Panc1 (cell line): ENCODE measurements around the gene MRPL24. TPM values are rescaled to one million over a fixed set of nuclear protein-coding genes. Genes with fewer than 3 reads are reported as not detected.

Experiments
- ATAC-seq: fragments of 200-7000 bp; cut with Tn5 transposase; 2 replicates; pipeline ENCODE4 v1.9.1; 2020; ENCODE audit warnings: mild to moderate bottlenecking, moderate library complexity
- BruUV-seq: library from RNA; stranded (reverse); fragments of 400-500 nt; replicated peaks from 2 replicates; lab custom pipeline; 2021; lab: Mats Ljungman, UMichigan
- CTCF ChIA-PET: fragments of 300-600 bp; sonication (Branson Sonifier 250); formaldehyde crosslinking; loops from one replicate; lab custom pipeline; 2022; ENCODE audit warnings: antibody characterized with exemption; lab: Charles Lee
- POLR2A ChIA-PET: fragments of 300-600 bp; sonication (Branson Sonifier 250); formaldehyde crosslinking; loops from one replicate; lab custom pipeline; 2022; ENCODE audit warnings: antibody characterized with exemption; lab: Charles Lee
- DNase-seq: peaks from one replicate; pipeline ENCODE4 v3.0.0-alpha.2; 2010; ENCODE audit warnings: low read depth, low spot score
- H3K27ac ChIP-seq: 2 replicates; pipeline ENCODE4 v1.5.1; 2011; ENCODE audit warnings: mild to moderate bottlenecking, low read length, inconsistent platforms
- H3K27me3 ChIP-seq: fragments of 200-500 bp; sonication (Bioruptor generic); 2 replicates; pipeline ENCODE4 v1.6.0; 2014; ENCODE audit warnings: low read length, inconsistent platforms; ENCODE audit not compliant: control insufficient read depth, insufficient read depth
- H3K36me3 ChIP-seq: fragments of 200-500 bp; sonication (Bioruptor generic); 2 replicates; pipeline ENCODE4 v1.5.1; 2014; ENCODE audit warnings: inconsistent platforms, mild to moderate bottlenecking, low read length, moderate library complexity; ENCODE audit not compliant: control insufficient read depth, insufficient read depth
- H3K4me1 ChIP-seq: 2 replicates; pipeline ENCODE4 v1.5.1; 2011; ENCODE audit warnings: inconsistent platforms, mild to moderate bottlenecking, low read length, moderate library complexity; ENCODE audit not compliant: control insufficient read depth, insufficient read depth
- H3K4me3 ChIP-seq, 2 experiments: 2 replicates each; pipeline ENCODE4 v1.5.1; 2011 to 2012; ENCODE audit warnings: low read depth in 2 of 2, low read length in 2 of 2, mild to moderate bottlenecking in 2 of 2, inconsistent platforms in 1 of 2, moderate library complexity in 1 of 2
- H3K9me3 ChIP-seq: fragments of 200-500 bp; sonication (Bioruptor generic); 2 replicates; pipeline ENCODE4 v1.5.1; 2014; ENCODE audit warnings: low read depth, mild to moderate bottlenecking, inconsistent platforms, low read length, moderate library complexity; ENCODE audit not compliant: control insufficient read depth, insufficient read depth
- CTCF ChIP-seq: fragments of 450-650 bp; IDR thresholded peaks from 2 replicates; pipeline ENCODE4 v1.5.1; 2017; ENCODE audit warnings: mild to moderate bottlenecking
- POLR2AphosphoS5 ChIP-seq: IDR thresholded peaks from 2 replicates; pipeline ENCODE4 v1.6.1; 2012; ENCODE audit warnings: mild to moderate bottlenecking, low read depth, low read length, moderate library complexity
- REST ChIP-seq, 2 experiments: IDR thresholded peaks; 2 replicates each; pipeline ENCODE4 v1.6.1; 2011 to 2012; ENCODE audit warnings: low read depth in 2 of 2, control low read depth in 1 of 2, low read length in 1 of 2, mild to moderate bottlenecking in 1 of 2, moderate library complexity in 1 of 2; ENCODE audit not compliant: insufficient read depth in 1 of 2
- SIN3A ChIP-seq: IDR thresholded peaks from 2 replicates; pipeline ENCODE4 v1.6.1; 2012; ENCODE audit warnings: low read depth, mild to moderate bottlenecking, low read length, moderate library complexity, borderline replicate concordance; ENCODE audit not compliant: insufficient read depth
- TCF7L2 ChIP-seq: IDR thresholded peaks from 2 replicates; pipeline ENCODE4 v1.6.1; 2011; ENCODE audit warnings: mild to moderate bottlenecking, low read depth, low read length, inconsistent platforms
- in situ Hi-C: cut with HindIII; loops from 2 replicates; pipeline ENCODE4 v1.10.0; 2016; ENCODE audit warnings: low sequenced_read_pairs, low pct_unique_long_range_greater_than_20kb
- intact Hi-C: fragments of 100-400 bp; cut with micrococcal nuclease; formaldehyde crosslinking; loops from one replicate; pipeline ENCODE4 v1.10.0; 2022; ENCODE audit not compliant: unreplicated experiment
- total RNA-seq: library from RNA; stranded (reverse); gene quantifications from one replicate; pipeline ENCODE4 v1.2.1, GENCODE V29; 2021; ENCODE audit not compliant: unreplicated experiment

Gene MRPL24
- total RNA-seq, 1 experiment from 2014 or later: 80.4 TPM

GRCh38 chr1:156746406-156746727, 5.5 kb upstream of the MRPL24 start:
- intact Hi-C loops: no loop called here

GRCh38 chr1:156745881-156746280, 5.0 kb upstream of the MRPL24 start:
- no peak for TF ChIP-seq TCF7L2
- intact Hi-C loops (no loop called here), in situ Hi-C loops (no loop called here)
- ATAC-seq (no peak), DNase-seq (no peak)
- BruUV-seq: no TSS peak
- CTCF ChIA-PET: no interaction called here
- Histone ChIP-seq H3K4me3 (peak overlapping the region in 1 of 2 experiments; percentile 61; a peak in 1 of 4 replicates), H3K36me3 (peaks cover 27% of the 10 kb centered on the region), H3K27me3 (no peaks in the 10 kb centered on the region), H3K9me3 (no peaks in the 10 kb centered on the region), H3K27ac (peak overlapping the region; percentile 98), H3K4me1 (peaks cover 61% of the 10 kb centered on the region)
- POLR2A ChIA-PET: no interaction called here

More at GRCh38 chr1:156746406-156746727, 5.5 kb upstream of the MRPL24 start:
- Histone ChIP-seq H3K9me3 (no peaks in the 10 kb centered on the region), H3K27me3 (no peaks in the 10 kb centered on the region), H3K4me1 (peaks cover 59% of the 10 kb centered on the region), H3K4me3 (peak overlapping the region in 1 of 2 experiments; percentile 61; a peak in 2 of 4 replicates), H3K27ac (peak overlapping the region; percentile 98), H3K36me3 (peaks cover 27% of the 10 kb centered on the region)
- ATAC-seq (no peak), DNase-seq (no peak)
- ChIA-PET CTCF (no interaction called here), POLR2A (no interaction called here)
- BruUV-seq: no TSS peak
- no peak for TF ChIP-seq CTCF
- TF ChIP-seq REST (IDR thresholded peaks at IDR 0.05; ENCODE audit: insufficient read depth in 1 of 2, low read depth in 2 of 2, low read length in 1 of 2): no peak
- TF ChIP-seq SIN3A: no peak
- no peak for TF ChIP-seq TCF7L2
- no peak for TF ChIP-seq POLR2AphosphoS5
- in situ Hi-C loops: no loop called here

GRCh38 chr1:156744786-156745419, 4.0 kb upstream of the MRPL24 start:
- H3K27me3 ChIP-seq: no peaks in the 10 kb centered on the region
- POLR2A ChIA-PET: no interaction called here
- ATAC-seq: no peak
- intact Hi-C loops (no loop called here), in situ Hi-C loops (no loop called here)
- no peak for DNase-seq
- peaks cover 66% of the 10 kb centered on the region for H3K4me1 ChIP-seq
- H3K4me3 ChIP-seq: no peak overlapping the region
- no peak for TF ChIP-seq TCF7L2
- no peak for TF ChIP-seq CTCF
- no peak for TF ChIP-seq SIN3A
- no peak for TF ChIP-seq REST (IDR thresholded peaks at IDR 0.05; ENCODE audit: insufficient read depth in 1 of 2, low read depth in 2 of 2, low read length in 1 of 2)
- no peak for TF ChIP-seq POLR2AphosphoS5
- CTCF ChIA-PET: no interaction called here
- no peaks in the 10 kb centered on the region for H3K9me3 ChIP-seq
- BruUV-seq: no TSS peak
- peak overlapping the region; percentile 98 for H3K27ac ChIP-seq
- H3K36me3 ChIP-seq: peaks cover 24% of the 10 kb centered on the region
